ENCODE data around the gene ATP9B. TPM values are rescaled to one million over a fixed set of nuclear protein-coding genes. Genes with fewer than 3 reads are reported as not detected.

ATP9B gene
- total and polyA plus RNA-seq, 10 of the 15 experiments (the other 5 are each of a cell fraction or from before 2014, with no cell fraction given): 0.74 to 20.7 (median 12.9) TPM

DNA sequence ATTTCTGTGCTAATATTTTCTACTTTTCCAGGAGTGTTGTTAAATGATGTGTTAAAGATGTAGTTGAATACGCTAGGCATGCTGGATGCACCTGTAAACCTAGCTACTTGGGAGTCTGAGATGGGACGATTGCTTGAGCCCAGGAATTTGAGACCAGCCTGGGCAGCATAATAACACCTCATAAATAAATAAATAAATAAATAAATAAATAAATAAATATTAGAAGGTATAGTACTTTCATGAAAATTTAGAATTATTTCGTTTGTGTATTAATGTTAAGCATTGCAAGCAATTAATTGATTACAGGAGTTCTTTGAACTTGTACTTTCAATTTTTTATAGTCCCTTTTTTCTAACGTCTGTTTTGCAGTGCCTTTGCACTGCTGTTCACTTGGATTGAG is 137.2 kb downstream of the ATP9B start:
- Histone ChIP-seq H3K27ac (ENCODE audit: control insufficient read depth, insufficient read depth) (no peak overlapping the region), H3K36me3 (ENCODE audit: control insufficient read depth in 2 of 2, insufficient read depth in 2 of 2, low read length in 1 of 2) (peaks cover 0 to 6% of the 10 kb centered on the region in 2 experiments; a peak in 2 of 4 replicates), H3K79me2 (ENCODE audit: control insufficient read depth, insufficient read depth, low read length) (no peaks in the 10 kb centered on the region), H3K9me3 (replicated peaks; ENCODE audit: control insufficient read depth, insufficient read depth, low read length) (no peaks in the 10 kb centered on the region), H3K9ac (ENCODE audit: control insufficient read depth, insufficient read depth, low read length) (no peak overlapping the region), H4K20me1 (ENCODE audit: control insufficient read depth, insufficient read depth) (no peaks in the 10 kb centered on the region), H3K27me3 (replicated peaks in 1 of 2; ENCODE audit: control insufficient read depth in 2 of 2, insufficient read depth in 2 of 2, low read length in 1 of 2) (no peaks in the 10 kb centered on the region), H3K4me1 (ENCODE audit: control insufficient read depth, insufficient read depth, low read length) (no peaks in the 10 kb centered on the region), H3K4me2 (ENCODE audit: control insufficient read depth, insufficient read depth) (no peak overlapping the region), H2AFZ (ENCODE audit: control insufficient read depth, low read depth, low read length) (no peak overlapping the region), H3K4me3 (no peak overlapping the region)
- ChIA-PET CTCF (no interaction called here), RAD21 (ENCODE audit: unreplicated experiment) (no interaction called here), SMC1A (ENCODE audit: uncharacterized antibody, unreplicated experiment) (no interaction called here), POLR2A (no interaction called here)
- no peak for TF ChIP-seq ASH2L (IDR thresholded peaks at IDR 0.05; ENCODE audit: borderline replicate concordance, low read depth)
- TF ChIP-seq, protein P1, sequence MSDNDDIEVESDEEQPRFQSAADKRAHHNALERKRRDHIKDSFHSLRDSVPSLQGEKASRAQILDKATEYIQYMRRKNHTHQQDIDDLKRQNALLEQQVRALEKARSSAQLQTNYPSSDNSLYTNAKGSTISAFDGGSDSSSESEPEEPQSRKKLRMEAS (IDR thresholded peaks at IDR 0.05; ENCODE audit: low read depth, low read length): no peak
- TF ChIP-seq IKZF1 (conservative IDR thresholded peaks at IDR 0.05): no peak
- no peak for TF ChIP-seq HDGF (IDR thresholded peaks at IDR 0.05)
- TF ChIP-seq, protein P2, sequence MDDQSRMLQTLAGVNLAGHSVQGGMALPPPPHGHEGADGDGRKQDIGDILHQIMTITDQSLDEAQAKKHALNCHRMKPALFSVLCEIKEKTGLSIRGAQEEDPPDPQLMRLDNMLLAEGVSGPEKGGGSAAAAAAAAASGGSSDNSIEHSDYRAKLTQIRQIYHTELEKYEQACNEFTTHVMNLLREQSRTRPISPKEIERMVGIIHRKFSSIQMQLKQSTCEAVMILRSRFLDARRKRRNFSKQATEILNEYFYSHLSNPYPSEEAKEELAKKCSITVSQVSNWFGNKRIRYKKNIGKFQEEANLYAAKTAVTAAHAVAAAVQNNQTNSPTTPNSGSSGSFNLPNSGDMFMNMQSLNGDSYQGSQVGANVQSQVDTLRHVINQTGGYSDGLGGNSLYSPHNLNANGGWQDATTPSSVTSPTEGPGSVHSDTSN (IDR thresholded peaks at IDR 0.05; ENCODE audit: insufficient replicate concordance, low read depth, low read length): no peak
- TF ChIP-seq NR2C1 (IDR thresholded peaks at IDR 0.05): no peak
- TF ChIP-seq SMAD5 (IDR thresholded peaks at IDR 0.05; ENCODE audit: low read depth): no peak
- TF ChIP-seq TCF7 (IDR thresholded peaks at IDR 0.05; ENCODE audit: borderline replicate concordance): no peak
- TF ChIP-seq, protein P3, sequence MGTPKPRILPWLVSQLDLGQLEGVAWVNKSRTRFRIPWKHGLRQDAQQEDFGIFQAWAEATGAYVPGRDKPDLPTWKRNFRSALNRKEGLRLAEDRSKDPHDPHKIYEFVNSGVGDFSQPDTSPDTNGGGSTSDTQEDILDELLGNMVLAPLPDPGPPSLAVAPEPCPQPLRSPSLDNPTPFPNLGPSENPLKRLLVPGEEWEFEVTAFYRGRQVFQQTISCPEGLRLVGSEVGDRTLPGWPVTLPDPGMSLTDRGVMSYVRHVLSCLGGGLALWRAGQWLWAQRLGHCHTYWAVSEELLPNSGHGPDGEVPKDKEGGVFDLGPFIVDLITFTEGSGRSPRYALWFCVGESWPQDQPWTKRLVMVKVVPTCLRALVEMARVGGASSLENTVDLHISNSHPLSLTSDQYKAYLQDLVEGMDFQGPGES (IDR thresholded peaks at IDR 0.05): no peak
- in situ Hi-C loops (cut with MboI): no loop called here
- no TSS peak for BruUV-seq (replicated peaks)
- intact Hi-C loops (cut with micrococcal nuclease; ENCODE audit: unreplicated experiment): no loop called here
- FAIRE-seq: no peak
- no peak for ATAC-seq
- 65% methylated on average over 4 of the region's 4 CpGs for WGBS (ENCODE audit: insufficient coverage, insufficient replicate concordance, low lambda C conversion rate, missing lambda C conversion rate)
- no peak for DNase-seq (ENCODE audit: low read depth, low spot score)
